GM23338 (cell line): Measurements from ENCODE around the gene GRK5. TPM values are rescaled to one million over a fixed set of nuclear protein-coding genes. Genes with fewer than 3 reads are reported as not detected.

Source experiments
- ATAC-seq: fragments of 200-7000 bp; cut with Tn5 transposase; 3 replicates; pipeline ENCODE4 v1.9.1; 2020
- DNase-seq: peaks from one replicate; pipeline ENCODE4 v3.0.0-alpha.2; 2015; ENCODE audit warnings: low spot score
- H2AFZ ChIP-seq: fragments of 200-600 bp; sonication (generic); 2 replicates; pipeline ENCODE4 v1.8.0; 2016; ENCODE audit warnings: antibody characterized with exemption, mild to moderate bottlenecking, moderate library complexity
- H3F3A ChIP-seq: fragments of 200-600 bp; sonication (generic); replicated peaks from 2 replicates; pipeline ENCODE4 v1.8.0; 2017; ENCODE audit warnings: antibody characterized with exemption, mixed run types, low read depth
- H3K27ac ChIP-seq: fragments of 200-600 bp; sonication (generic); 2 replicates; pipeline ENCODE4 v1.6.1; 2016; ENCODE audit warnings: low read depth
- H3K27me3 ChIP-seq: fragments of 200-600 bp; sonication (generic); 2 replicates; pipeline ENCODE4 v1.8.0; 2016; ENCODE audit warnings: mild to moderate bottlenecking, mixed run types, moderate library complexity; ENCODE audit not compliant: insufficient read depth
- H3K36me3 ChIP-seq: fragments of 200-600 bp; sonication (generic); 2 replicates; pipeline ENCODE4 v1.8.0; 2016; ENCODE audit warnings: mild to moderate bottlenecking; ENCODE audit not compliant: insufficient read depth
- H3K4me1 ChIP-seq: fragments of 200-600 bp; sonication (generic); 2 replicates; pipeline ENCODE4 v1.8.0; 2016; ENCODE audit warnings: mild to moderate bottlenecking, moderate library complexity; ENCODE audit not compliant: insufficient read depth
- H3K4me2 ChIP-seq: fragments of 200-600 bp; sonication (generic); 2 replicates; pipeline ENCODE4 v1.7.1; 2017; ENCODE audit warnings: mixed run types
- H3K4me3 ChIP-seq: fragments of 200-600 bp; sonication (generic); 2 replicates; pipeline ENCODE4 v1.6.1; 2016; ENCODE audit warnings: mixed run types
- H3K79me2 ChIP-seq: fragments of 200-600 bp; sonication (generic); replicated peaks from 2 replicates; pipeline ENCODE4 v1.8.0; 2017; ENCODE audit warnings: mild to moderate bottlenecking; ENCODE audit not compliant: insufficient read depth
- H3K9me2 ChIP-seq: fragments of 200-600 bp; sonication (generic); 2 replicates; pipeline ENCODE4 v1.8.0; 2017; ENCODE audit not compliant: insufficient read depth
- H4K20me1 ChIP-seq: fragments of 200-600 bp; sonication (generic); replicated peaks from 2 replicates; pipeline ENCODE4 v1.8.0; 2017; ENCODE audit warnings: mild to moderate bottlenecking; ENCODE audit not compliant: insufficient read depth
- H3K27ac Mint-ChIP-seq: 2 replicates; pipeline ENCODE4 v1.8.0; 2020; ENCODE audit warnings: inconsistent platforms, mild to moderate bottlenecking, moderate library complexity, mixed read lengths
- H3K27me3 Mint-ChIP-seq: 3 replicates; pipeline ENCODE4 v1.8.0; 2022; ENCODE audit warnings: low read depth, mild to moderate bottlenecking, moderate library complexity, mixed read lengths, inconsistent platforms; ENCODE audit not compliant: insufficient read depth, poor library complexity
- H3K36me3 Mint-ChIP-seq: 3 replicates; pipeline ENCODE4 v1.8.0; 2021; ENCODE audit warnings: low read depth, mild to moderate bottlenecking, inconsistent platforms, moderate library complexity, mixed read lengths
- H3K4me1 Mint-ChIP-seq: 3 replicates; pipeline ENCODE4 v1.8.0; 2020; ENCODE audit warnings: mild to moderate bottlenecking, inconsistent platforms, mixed read lengths
- H3K4me3 Mint-ChIP-seq: 3 replicates; pipeline ENCODE4 v1.8.0; 2021; ENCODE audit warnings: moderate library complexity, mild to moderate bottlenecking, inconsistent platforms, mixed read lengths
- H3K9me3 Mint-ChIP-seq: 3 replicates; pipeline ENCODE4 v1.8.0; 2020; ENCODE audit warnings: moderate library complexity, mild to moderate bottlenecking, inconsistent platforms, mixed read lengths
- CTCF ChIP-seq, 2 experiments: fragments of 200-600 bp in 1 of 2; sonication (generic) in 1 of 2; conservative IDR thresholded peaks; 2 replicates each; pipeline versions ENCODE4 v1.5.1 to v1.6.1; 2016 to 2017; ENCODE audit warnings: antibody characterized with exemption in 2 of 2, low read depth in 2 of 2, mild to moderate bottlenecking in 2 of 2, moderate library complexity in 1 of 2
- EZH2phosphoT487 ChIP-seq: fragments of 200-600 bp; sonication (generic); IDR thresholded peaks from one replicate; pipeline ENCODE4 v1.8.1; 2018; ENCODE audit warnings: antibody characterized with exemption; ENCODE audit not compliant: unreplicated experiment
- NANOG ChIP-seq: IDR thresholded peaks from 2 replicates; pipeline ENCODE4 v1.6.1; 2016; ENCODE audit warnings: antibody characterized with exemption, borderline replicate concordance
- POLR2AphosphoS5 ChIP-seq: IDR thresholded peaks from 2 replicates; pipeline ENCODE4 v1.6.1; 2016; ENCODE audit warnings: antibody characterized with exemption, low read depth
- REST ChIP-seq: IDR thresholded peaks from one replicate; pipeline ENCODE4 v1.6.1; 2018; ENCODE audit warnings: antibody characterized with exemption; ENCODE audit not compliant: unreplicated experiment
- ZNF462 ChIP-seq: fragments of 250-450 bp; sonication (Bioruptor Pico); IDR thresholded peaks from 2 replicates; pipeline ENCODE4 v1.5.0; 2020; ENCODE audit warnings: mild to moderate bottlenecking, moderate library complexity
- polyA plus RNA-seq: library from polyadenylated mRNA; unstranded; fragments of >200 nt; fragmentation: Nextera tagmentation; extraction: Ambion mirVana; gene quantifications from 2 replicates; pipeline ENCODE4 v1.2.1, GENCODE V29; 2016
- total RNA-seq: library from RNA; depleted of rRNA; stranded (reverse); fragments of >200 nt; shearing (Covaris generic); gene quantifications from 2 replicates; pipeline ENCODE4 v1.2.3, GENCODE V29; 2014

GRK5 gene
- total and polyA plus RNA-seq, 2 experiments from 2014 or later, result 0.53 to 2.0 TPM

GRCh38 chr10:119441921-119442757 lies 234.8 kb downstream of the GRK5 start:
- Mint-ChIP-seq H3K36me3 (no peaks in the 10 kb centered on the region; the same call in 2 of the 3 replicates), H3K4me3 (no peak overlapping the region), H3K27me3 (peaks cover 14% of the 10 kb centered on the region), H3K27ac (no peak overlapping the region), H3K9me3 (peaks cover 6% of the 10 kb centered on the region; the same call in 1 of the 3 replicates), H3K4me1 (peaks cover 1% of the 10 kb centered on the region)
- Histone ChIP-seq H3K4me3 (no peak overlapping the region), H3K4me2 (no peak overlapping the region), H3K79me2 (no peaks in the 10 kb centered on the region), H3K36me3 (no peaks in the 10 kb centered on the region), H3F3A (no peaks in the 10 kb centered on the region), H3K4me1 (no peaks in the 10 kb centered on the region), H3K27me3 (no peaks in the 10 kb centered on the region), H4K20me1 (no peaks in the 10 kb centered on the region), H3K9me2 (no peaks in the 10 kb centered on the region), H3K27ac (no peak overlapping the region), H2AFZ (no peak overlapping the region)
- no peak; the same call in 1 of the 3 replicates for ATAC-seq
- TF ChIP-seq EZH2phosphoT487 (no peak), CTCF (conservative IDR thresholded peaks at IDR 0.05; ENCODE audit: low read depth in 2 of 2) (peak in 1 of 2 experiments; percentile 26; a peak in 2 of 4 replicates)
- no peak for DNase-seq

GRCh38 chr10:119442758-119443060 lies 235.3 kb downstream of the GRK5 start:
- no peaks in the 10 kb centered on the region for H4K20me1 ChIP-seq
- no peak overlapping the region for H3K4me3 ChIP-seq
- no peak for DNase-seq
- Mint-ChIP-seq H3K4me1 (peaks cover 7% of the 10 kb centered on the region), H3K27ac (no peak overlapping the region), H3K9me3 (peaks cover 2% of the 10 kb centered on the region; the same call in 1 of the 3 replicates), H3K36me3 (no peaks in the 10 kb centered on the region; the same call in 2 of the 3 replicates), H3K27me3 (peaks cover 15% of the 10 kb centered on the region), H3K4me3 (no peak overlapping the region; the same call in 2 of the 3 replicates)
- no peaks in the 10 kb centered on the region for H3K79me2 ChIP-seq
- no peaks in the 10 kb centered on the region for H3K36me3 ChIP-seq
- no peaks in the 10 kb centered on the region for H3K4me1 ChIP-seq
- no peaks in the 10 kb centered on the region for H3K9me2 ChIP-seq
- H3K27me3 ChIP-seq, result no peaks in the 10 kb centered on the region
- ATAC-seq, result no peak
- no peak overlapping the region for H3K27ac ChIP-seq
- H3F3A ChIP-seq, result no peaks in the 10 kb centered on the region
- no peak overlapping the region for H2AFZ ChIP-seq
- H3K4me2 ChIP-seq, result no peak overlapping the region
- no peak for TF ChIP-seq REST
- TF ChIP-seq ZNF462 (CRISPR knock-in tag), result no peak
- no peak for TF ChIP-seq NANOG
- TF ChIP-seq CTCF (conservative IDR thresholded peaks at IDR 0.05; ENCODE audit: low read depth in 2 of 2), result no peak
- no peak for TF ChIP-seq POLR2AphosphoS5
